HEK293 (cell line): ENCODE results near the gene B3GNT8.

Experiments
- CTCF ChIP-seq: fragments of 450-650 bp; formaldehyde crosslinking; IDR thresholded peaks from 2 replicates; pipeline ENCODE4 v1.5.1; 2016; ENCODE audit warnings: missing biosample characterization, missing genetic modification characterization
- IKZF3 ChIP-seq: fragments of 450-650 bp; IDR thresholded peaks from 2 replicates; pipeline ENCODE4 v1.5.0; 2018; ENCODE audit warnings: missing biosample characterization, mild to moderate bottlenecking, missing genetic modification characterization, moderate library complexity
- KLF9 ChIP-seq: fragments of 450-650 bp; formaldehyde crosslinking; IDR thresholded peaks from 2 replicates; pipeline ENCODE4 v1.5.1; 2016; ENCODE audit warnings: missing biosample characterization, missing genetic modification characterization, low read depth
- PATZ1 ChIP-seq: fragments of 450-650 bp; formaldehyde crosslinking; IDR thresholded peaks from 2 replicates; pipeline ENCODE4 v1.5.1; 2016; ENCODE audit warnings: missing biosample characterization, missing genetic modification characterization
- ZBTB48 ChIP-seq: fragments of 450-650 bp; formaldehyde crosslinking; IDR thresholded peaks from 2 replicates; pipeline ENCODE4 v1.5.1; 2016; ENCODE audit warnings: missing biosample characterization, missing genetic modification characterization
- ZNF2 ChIP-seq: fragments of 450-650 bp; formaldehyde crosslinking; IDR thresholded peaks from 2 replicates; pipeline ENCODE4 v1.5.1; 2016; ENCODE audit warnings: missing biosample characterization, missing genetic modification characterization
- ZNF292 ChIP-seq: fragments of 450-650 bp; formaldehyde crosslinking; IDR thresholded peaks from 2 replicates; pipeline ENCODE4 v1.5.1; 2016; ENCODE audit warnings: low read depth, missing biosample characterization, missing genetic modification characterization, borderline replicate concordance
- ZNF341 ChIP-seq: fragments of 450-650 bp; formaldehyde crosslinking; IDR thresholded peaks from 2 replicates; pipeline ENCODE4; 2016; ENCODE audit warnings: low read depth, missing biosample characterization, missing genetic modification characterization
- ZNF398 ChIP-seq: fragments of 450-650 bp; formaldehyde crosslinking; IDR thresholded peaks from 2 replicates; pipeline ENCODE4 v1.5.1; 2017; ENCODE audit warnings: missing biosample characterization, missing genetic modification characterization
- ZNF513 ChIP-seq: fragments of 450-650 bp; IDR thresholded peaks from 2 replicates; pipeline ENCODE4 v1.5.1; 2018; ENCODE audit warnings: missing biosample characterization, missing genetic modification characterization
- ZNF580 ChIP-seq: fragments of 450-650 bp; formaldehyde crosslinking; IDR thresholded peaks from 2 replicates; pipeline ENCODE4 v1.5.1; 2016; ENCODE audit warnings: missing biosample characterization, missing genetic modification characterization
- ZNF777 ChIP-seq: fragments of 450-650 bp; formaldehyde crosslinking; IDR thresholded peaks from 2 replicates; pipeline ENCODE4 v1.5.1; 2017; ENCODE audit warnings: missing biosample characterization, missing genetic modification characterization, borderline replicate concordance
- ZSCAN5A ChIP-seq: fragments of 450-650 bp; formaldehyde crosslinking; IDR thresholded peaks from 2 replicates; pipeline ENCODE4 v1.5.1; 2016; ENCODE audit warnings: missing biosample characterization, missing genetic modification characterization

- TF ChIP-seq ZNF513 (tag by site-specific recombination) = no peak
- TF ChIP-seq CTCF (tag by site-specific recombination) = no peak
- no peak for TF ChIP-seq ZBTB48
- TF ChIP-seq ZNF2 (tag by site-specific recombination) = no peak
- TF ChIP-seq PATZ1 (tag by site-specific recombination) = no peak
- no peak for TF ChIP-seq KLF9
- no peak for TF ChIP-seq ZNF398 (tag by site-specific recombination)
- TF ChIP-seq ZNF292 = no peak
- TF ChIP-seq ZNF777 = no peak
- no peak for TF ChIP-seq IKZF3
- no peak for TF ChIP-seq ZNF580 (tag by site-specific recombination)
- TF ChIP-seq ZNF341 (tag by site-specific recombination) = no peak
- no peak for TF ChIP-seq ZSCAN5A
These were observed 28.6 kb downstream of the B3GNT8 start for GRCh38 chr19:41398598-41398997.
